Activated naive CD8-positive, alpha-beta T cell treated with anti-CD3 and anti-CD28 coated beads, Interleukin-2, amount 50 U/mL, for 24 hours (primary cell): ENCODE measurements around the gene CDH12.
"Not testable (repeated sequence)": the region's sequence is repeated elsewhere in the genome, so short reads cannot be mapped to it uniquely, and the experiment has no call there.

Source experiments
- ATAC-seq: fragments of 150-1000 bp; cut with Tn5 transposase; one replicate; pipeline ENCODE4 v1.10.0; 2021
- DNase-seq: peaks from one replicate; pipeline ENCODE4 v3.0.0; 2021
- H3K27ac Mint-ChIP-seq: one replicate; pipeline ENCODE4 v1.8.0; 2021; ENCODE audit warnings: mild to moderate bottlenecking, mixed read lengths
- H3K27me3 Mint-ChIP-seq: one replicate; pipeline ENCODE4 v1.8.0; 2021; ENCODE audit warnings: mixed read lengths
- H3K36me3 Mint-ChIP-seq: one replicate; pipeline ENCODE4 v1.8.0; 2021; ENCODE audit warnings: low read depth, mixed read lengths
- H3K4me1 Mint-ChIP-seq: one replicate; pipeline ENCODE4 v1.8.0; 2021; ENCODE audit warnings: mixed read lengths
- H3K4me3 Mint-ChIP-seq: one replicate; pipeline ENCODE4 v1.8.0; 2021; ENCODE audit warnings: mild to moderate bottlenecking, moderate library complexity, mixed read lengths
- H3K9me3 Mint-ChIP-seq: one replicate; pipeline ENCODE4 v1.8.0; 2021; ENCODE audit warnings: mixed read lengths

CDH12 gene

DNA sequence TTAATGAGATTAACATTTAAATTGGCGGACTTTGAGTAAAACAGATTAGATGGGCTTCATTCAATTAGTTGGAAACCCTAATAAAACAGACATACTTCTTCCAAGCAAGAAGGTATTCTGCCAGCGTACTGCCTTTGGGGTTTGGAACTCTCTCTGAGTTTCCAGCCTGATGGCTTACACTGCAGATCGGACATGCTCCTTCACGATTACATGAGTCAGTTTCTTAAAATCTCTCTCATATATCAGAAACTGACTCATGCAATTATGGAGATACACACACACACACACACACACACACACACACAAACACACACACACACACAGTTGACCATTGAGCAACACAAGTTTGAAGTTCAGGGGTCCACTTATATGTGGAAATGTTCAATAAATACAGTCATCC lies 789.4 kb downstream of the CDH12 start:
- Mint-ChIP-seq H3K9me3 (peaks cover 13% of the 10 kb centered on the region), H3K4me3 (no peak overlapping the region), H3K27me3 (no peaks in the 10 kb centered on the region), H3K27ac (no peak overlapping the region), H3K4me1 (no peaks in the 10 kb centered on the region), H3K36me3 (no peaks in the 10 kb centered on the region)
- DNase-seq (no peak), ATAC-seq (no peak)

DNA sequence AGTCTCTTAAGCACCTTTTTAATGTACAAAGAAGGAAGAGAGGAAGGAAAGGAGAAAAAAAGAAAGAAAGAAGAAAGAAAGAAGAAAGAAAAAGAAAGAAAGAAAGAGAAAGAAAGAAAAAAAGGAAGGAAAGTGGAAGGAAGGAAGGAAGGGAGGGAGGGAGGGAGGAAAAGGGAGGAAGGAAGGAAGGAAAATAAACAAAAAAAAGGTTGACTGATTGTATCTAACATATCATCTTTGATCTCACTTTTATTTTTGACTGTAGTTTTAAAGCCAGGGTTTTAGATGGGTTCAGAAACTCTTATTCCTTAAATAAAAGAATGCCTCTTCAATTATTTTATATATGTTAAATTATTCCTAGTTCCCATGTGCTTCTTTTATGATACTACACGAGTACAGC lies 794.5 kb downstream of the CDH12 start:
- no peak for DNase-seq
- Mint-ChIP-seq H3K27ac (no peak overlapping the region), H3K4me1 (no peaks in the 10 kb centered on the region), H3K27me3 (no peaks in the 10 kb centered on the region), H3K36me3 (no peaks in the 10 kb centered on the region), H3K9me3 (peaks cover 7% of the 10 kb centered on the region), H3K4me3 (no peak overlapping the region)
- ATAC-seq: no peak

DNA sequence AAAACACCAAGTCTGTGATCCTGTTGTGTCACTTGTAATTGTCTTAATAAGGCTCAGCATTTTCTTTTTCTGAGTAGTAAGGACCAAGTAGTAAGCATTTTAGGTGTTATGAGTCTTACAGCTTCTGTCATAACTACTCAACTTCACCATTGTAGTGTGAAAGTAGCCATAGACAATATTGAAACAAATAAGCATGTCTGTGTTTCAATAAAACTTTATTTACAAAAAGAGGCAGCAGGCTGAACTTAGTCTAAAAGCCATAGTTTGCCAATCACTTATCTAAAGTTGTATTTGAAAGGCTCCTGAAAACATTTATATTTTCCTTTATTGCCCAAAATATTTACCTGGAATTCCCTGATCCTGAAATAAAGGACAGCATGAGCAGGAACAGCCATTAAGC lies 796.1 kb downstream of the CDH12 start:
- Mint-ChIP-seq H3K4me3 (no peak overlapping the region), H3K27me3 (no peaks in the 10 kb centered on the region), H3K4me1 (no peaks in the 10 kb centered on the region), H3K9me3 (peaks cover 7% of the 10 kb centered on the region), H3K27ac (no peak overlapping the region), H3K36me3 (no peaks in the 10 kb centered on the region)
- DNase-seq (no peak), ATAC-seq (no peak)

DNA sequence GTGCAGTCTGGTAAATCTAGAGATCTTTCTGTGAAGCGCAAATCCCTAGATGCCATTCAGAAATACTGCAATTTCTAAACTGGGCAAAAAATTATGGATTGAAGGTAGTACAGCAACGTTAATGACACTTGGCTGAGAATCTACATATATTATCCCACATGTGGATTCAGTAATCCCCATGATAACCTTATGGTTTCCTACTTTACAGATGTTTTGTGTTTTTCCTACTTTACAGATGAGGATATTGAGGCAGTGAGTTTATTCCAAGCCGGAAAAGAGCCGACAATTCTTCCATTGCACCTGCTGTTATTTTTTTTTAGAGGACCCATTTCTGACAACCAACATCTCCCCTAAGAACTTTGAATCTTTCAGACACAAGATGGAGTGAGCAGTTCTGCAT lies 796.5 kb downstream of the CDH12 start:
- Mint-ChIP-seq H3K27me3 (no peaks in the 10 kb centered on the region), H3K4me1 (no peaks in the 10 kb centered on the region), H3K36me3 (no peaks in the 10 kb centered on the region), H3K27ac (no peak overlapping the region), H3K9me3 (peaks cover 3% of the 10 kb centered on the region), H3K4me3 (no peak overlapping the region)
- no peak for DNase-seq
- no peak for ATAC-seq

DNA sequence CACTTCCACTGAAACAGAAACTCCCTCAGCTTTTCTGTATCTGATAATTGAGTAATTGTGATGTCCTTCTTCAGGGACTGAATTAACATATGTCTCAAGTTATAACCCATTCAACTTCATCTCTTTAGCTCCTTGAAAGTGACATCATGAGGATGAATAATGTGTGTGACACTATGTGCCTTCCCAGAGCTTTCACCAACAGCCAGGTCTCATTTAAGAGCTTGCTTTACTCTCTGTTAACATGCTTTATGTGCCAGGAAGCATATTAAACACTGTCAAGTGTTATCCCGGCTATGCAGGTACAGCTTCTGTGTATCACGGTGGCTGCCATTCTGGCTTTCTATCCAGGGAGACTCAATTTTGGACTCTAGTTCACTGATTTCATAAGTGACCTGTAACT lies 799.9 kb downstream of the CDH12 start:
- Mint-ChIP-seq H3K27me3 (no peaks in the 10 kb centered on the region), H3K4me3 (no peak overlapping the region), H3K36me3 (no peaks in the 10 kb centered on the region), H3K9me3 (peaks cover 7% of the 10 kb centered on the region), H3K4me1 (no peaks in the 10 kb centered on the region), H3K27ac (no peak overlapping the region)
- ATAC-seq (no peak), DNase-seq (no peak)

DNA sequence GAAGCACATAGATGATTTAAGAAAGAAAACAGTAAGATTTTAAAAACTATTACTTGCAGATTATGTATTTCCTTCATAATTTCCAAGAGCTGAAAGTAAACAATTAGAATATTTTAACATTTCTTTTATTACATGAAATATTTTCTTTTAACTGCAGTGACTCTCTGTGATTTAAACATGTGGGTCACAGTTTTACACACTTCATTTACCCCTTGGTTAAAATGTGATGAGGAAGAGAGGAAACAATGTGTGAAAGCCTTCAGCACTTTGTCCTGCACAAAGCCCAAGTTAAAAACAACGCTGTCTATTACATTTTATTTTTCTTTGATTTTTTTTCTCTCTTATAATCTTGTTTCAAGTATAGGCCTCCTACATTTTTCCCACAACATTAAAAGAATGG lies 801.3 kb downstream of the CDH12 start:
- ATAC-seq (no peak), DNase-seq (no peak)
- Mint-ChIP-seq H3K27ac (no peak overlapping the region), H3K27me3 (no peaks in the 10 kb centered on the region), H3K9me3 (peaks cover 4% of the 10 kb centered on the region), H3K4me3 (no peak overlapping the region), H3K4me1 (no peaks in the 10 kb centered on the region), H3K36me3 (no peaks in the 10 kb centered on the region)

DNA sequence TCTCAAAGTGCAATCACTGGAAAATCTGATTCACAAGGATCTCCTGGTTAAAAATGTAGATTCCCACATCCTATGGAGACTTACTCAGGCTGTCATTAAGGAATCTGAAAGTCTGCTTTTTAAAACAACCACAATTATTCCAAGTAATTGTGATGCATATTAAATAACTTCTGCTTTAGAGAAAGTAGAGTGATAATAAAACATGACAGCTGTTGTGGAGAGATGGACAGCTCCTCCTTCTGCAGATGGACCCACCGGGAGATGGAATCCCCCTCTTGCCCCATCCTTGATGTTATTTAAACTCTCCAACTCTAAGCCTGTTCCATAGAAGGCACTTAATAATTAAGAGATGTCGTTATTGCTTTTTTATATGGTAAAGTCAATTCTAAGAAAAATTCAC lies 802.2 kb downstream of the CDH12 start:
- Mint-ChIP-seq H3K27ac (no peak overlapping the region), H3K9me3 (peaks cover 4% of the 10 kb centered on the region), H3K27me3 (no peaks in the 10 kb centered on the region), H3K4me3 (no peak overlapping the region), H3K4me1 (no peaks in the 10 kb centered on the region), H3K36me3 (no peaks in the 10 kb centered on the region)
- no peak for ATAC-seq
- DNase-seq: no peak

DNA sequence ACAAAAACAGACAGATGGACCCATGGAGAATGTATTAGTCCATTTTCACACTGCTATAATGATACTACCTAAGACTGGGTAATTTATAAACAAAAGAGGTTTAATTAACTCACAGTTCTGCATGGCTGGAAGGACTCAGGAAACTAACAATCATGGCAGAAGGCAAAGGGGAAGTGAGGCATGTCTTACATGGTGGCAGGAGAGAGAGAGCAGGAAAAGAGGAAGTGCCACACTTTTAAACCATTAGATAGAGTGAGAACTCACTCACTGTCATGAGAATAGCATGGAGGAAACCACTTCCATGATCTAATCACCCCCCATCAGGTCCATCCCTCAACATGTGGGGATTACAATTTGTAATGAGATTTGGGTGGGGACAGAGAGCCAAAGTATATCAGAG lies 808.9 kb downstream of the CDH12 start:
- Mint-ChIP-seq H3K27me3 (no peaks in the 10 kb centered on the region), H3K4me1 (no peaks in the 10 kb centered on the region), H3K9me3 (peaks cover 18% of the 10 kb centered on the region), H3K36me3 (no peaks in the 10 kb centered on the region), H3K4me3 (no peak overlapping the region), H3K27ac (no peak overlapping the region)
- DNase-seq (no peak), ATAC-seq (no peak)

DNA sequence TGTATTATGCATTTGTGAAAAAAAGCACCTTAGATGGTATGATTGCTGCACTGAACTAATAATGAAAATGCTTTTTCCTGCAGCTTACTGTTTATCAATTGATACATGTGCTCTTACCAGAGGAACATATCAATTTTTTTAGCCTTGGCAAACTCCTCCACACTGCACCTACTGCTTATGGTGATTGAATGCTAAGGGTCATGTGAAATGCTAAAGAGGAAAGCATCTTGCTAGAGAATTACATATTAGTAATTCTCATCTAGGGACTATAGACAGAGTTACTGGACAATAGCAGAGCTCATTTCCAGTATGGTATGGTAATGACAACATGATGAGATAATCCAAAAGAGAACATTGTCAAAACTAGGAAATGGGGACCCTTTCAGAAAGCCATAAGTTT lies 817.1 kb downstream of the CDH12 start:
- H3K27ac Mint-ChIP-seq: no peak overlapping the region
- H3K9me3 Mint-ChIP-seq: peaks cover 14% of the 10 kb centered on the region
- H3K36me3 Mint-ChIP-seq: no peaks in the 10 kb centered on the region
- no peaks in the 10 kb centered on the region for H3K27me3 Mint-ChIP-seq
- no peak for DNase-seq
- H3K4me1 Mint-ChIP-seq: no peaks in the 10 kb centered on the region
- H3K4me3 Mint-ChIP-seq: no peak overlapping the region
- ATAC-seq: no peak

DNA sequence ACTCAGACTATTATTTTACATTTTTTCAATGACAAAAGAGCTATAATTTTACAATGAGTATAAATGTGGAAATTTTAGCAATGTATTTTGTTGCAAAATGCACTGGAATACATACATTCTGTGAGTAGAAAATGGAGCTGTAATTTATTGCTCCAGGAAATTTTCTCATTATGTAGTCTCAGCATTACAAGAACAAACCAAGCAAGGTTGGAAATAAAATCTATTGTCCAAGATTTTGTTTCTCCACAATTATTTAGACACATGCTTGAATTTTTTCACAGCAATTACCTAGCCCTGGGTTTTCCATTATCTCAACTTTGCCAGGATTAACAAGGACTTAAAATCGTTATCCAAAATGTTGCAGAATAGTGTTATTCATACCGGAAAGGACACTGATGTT lies 820.1 kb downstream of the CDH12 start:
- DNase-seq: no peak
- no peaks in the 10 kb centered on the region for H3K27me3 Mint-ChIP-seq
- no peak overlapping the region for H3K4me3 Mint-ChIP-seq
- peaks cover 8% of the 10 kb centered on the region for H3K9me3 Mint-ChIP-seq
- H3K4me1 Mint-ChIP-seq: no peaks in the 10 kb centered on the region
- no peak overlapping the region for H3K27ac Mint-ChIP-seq
- no peaks in the 10 kb centered on the region for H3K36me3 Mint-ChIP-seq
- ATAC-seq: no peak

DNA sequence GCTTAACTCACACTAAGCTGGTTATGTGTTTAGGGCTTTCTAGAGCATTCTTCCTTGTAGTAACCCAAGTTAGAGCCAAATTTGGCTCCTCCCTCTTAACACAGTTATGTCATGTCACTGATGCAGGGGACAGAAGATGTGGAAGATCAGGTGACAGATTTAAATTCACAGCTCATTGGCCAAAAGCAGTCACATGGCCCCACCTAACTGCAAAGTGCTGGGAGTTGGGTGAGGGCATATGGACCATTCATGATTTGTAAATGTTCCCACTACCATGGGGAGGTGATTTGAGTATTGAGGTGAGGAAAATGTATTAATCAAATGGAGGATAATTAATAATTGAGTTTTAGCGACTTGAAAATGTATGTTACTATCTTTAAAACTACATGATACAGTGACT lies 829.4 kb downstream of the CDH12 start:
- ATAC-seq: no peak
- Mint-ChIP-seq H3K9me3 (peaks cover 16% of the 10 kb centered on the region), H3K36me3 (no peaks in the 10 kb centered on the region), H3K27ac (no peak overlapping the region), H3K27me3 (no peaks in the 10 kb centered on the region), H3K4me1 (no peaks in the 10 kb centered on the region), H3K4me3 (no peak overlapping the region)
- no peak for DNase-seq

DNA sequence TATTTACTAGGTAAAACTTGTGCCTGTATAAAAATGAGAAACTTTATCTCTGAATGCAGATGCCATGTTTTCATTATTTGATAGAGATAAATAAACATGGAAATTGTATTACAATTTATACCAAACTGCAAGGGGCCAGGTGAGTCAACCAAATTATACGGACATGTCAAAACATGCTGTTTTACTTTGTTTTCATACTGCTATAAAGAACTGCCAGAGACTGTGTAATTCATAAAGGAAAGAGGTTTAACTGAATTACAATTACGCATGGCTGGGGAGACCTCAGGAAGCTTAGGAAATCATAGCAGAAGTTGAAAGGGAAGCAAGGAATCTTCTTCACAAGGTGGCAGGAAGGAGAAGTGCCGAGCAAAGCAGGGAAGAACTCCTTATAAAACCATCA lies 840.3 kb downstream of the CDH12 start:
- H3K36me3 Mint-ChIP-seq, H3K9me3 Mint-ChIP-seq, H3K27ac Mint-ChIP-seq, H3K27me3 Mint-ChIP-seq, ATAC-seq, H3K4me3 Mint-ChIP-seq, H3K4me1 Mint-ChIP-seq, DNase-seq: not testable (repeated sequence)

DNA sequence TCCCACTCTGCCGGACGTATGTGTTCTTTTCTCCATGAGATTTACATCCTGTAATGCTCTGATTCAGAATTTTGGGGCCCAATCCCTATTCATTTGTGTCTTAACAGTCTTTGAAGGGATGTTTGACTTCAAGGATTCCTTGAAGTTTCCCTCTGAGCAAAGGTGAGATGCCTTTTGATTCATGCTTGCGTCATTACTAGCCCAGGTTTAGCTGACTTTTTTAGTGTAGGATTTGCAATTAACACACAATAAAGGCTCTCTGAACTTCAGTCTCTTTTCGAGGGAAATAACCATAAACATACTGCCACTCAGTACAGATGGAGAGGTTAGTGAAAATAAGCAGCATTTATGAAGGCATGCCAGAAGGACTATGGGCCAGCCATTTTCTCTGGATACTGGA lies 842.3 kb downstream of the CDH12 start:
- not testable (repeated sequence) for H3K27ac Mint-ChIP-seq, DNase-seq, ATAC-seq, H3K4me3 Mint-ChIP-seq, H3K36me3 Mint-ChIP-seq, H3K27me3 Mint-ChIP-seq, H3K4me1 Mint-ChIP-seq, H3K9me3 Mint-ChIP-seq

DNA sequence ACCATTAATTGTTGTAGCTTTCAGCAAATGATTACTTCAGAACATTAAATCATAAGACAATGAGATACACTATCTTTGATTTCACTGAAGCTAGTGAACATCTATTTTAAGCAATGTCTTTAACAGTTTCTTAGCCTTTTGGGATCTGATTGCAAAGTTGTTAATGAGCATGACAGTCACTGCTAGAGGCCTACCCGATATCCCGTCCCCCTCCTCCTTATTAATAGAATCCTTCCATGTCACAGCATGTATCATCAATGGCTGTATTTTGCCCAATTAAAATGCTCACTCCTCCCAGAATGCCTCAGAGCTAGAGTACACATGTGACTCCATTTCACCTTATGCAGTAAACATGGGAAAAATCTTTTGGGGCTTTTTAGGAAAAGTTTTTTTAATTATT lies 852.0 kb downstream of the CDH12 start:
- not testable (repeated sequence) for ATAC-seq, H3K36me3 Mint-ChIP-seq, H3K9me3 Mint-ChIP-seq, H3K27me3 Mint-ChIP-seq, H3K27ac Mint-ChIP-seq, H3K4me1 Mint-ChIP-seq, H3K4me3 Mint-ChIP-seq, DNase-seq

DNA sequence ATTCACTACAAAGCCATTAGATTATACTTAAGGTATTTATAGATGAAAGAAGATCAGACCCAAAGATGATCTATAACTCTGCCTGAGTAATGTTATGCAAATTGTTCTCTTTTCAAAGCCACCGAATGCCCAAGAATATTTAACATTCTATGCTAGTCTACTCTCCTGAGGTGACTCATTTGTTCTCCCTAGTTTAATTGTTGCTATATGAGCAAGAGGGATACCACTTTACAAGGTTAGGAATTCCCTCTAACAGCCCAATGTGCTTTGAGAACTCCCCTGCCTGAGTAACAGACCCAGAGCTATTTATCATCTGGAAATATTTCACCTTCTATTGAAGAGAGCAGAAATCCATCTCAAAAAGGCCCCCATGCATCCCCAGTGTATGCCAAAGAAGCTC lies 867.3 kb downstream of the CDH12 start:
- not testable (repeated sequence) for H3K27ac Mint-ChIP-seq, DNase-seq
- peak; percentile 43 for ATAC-seq

DNA sequence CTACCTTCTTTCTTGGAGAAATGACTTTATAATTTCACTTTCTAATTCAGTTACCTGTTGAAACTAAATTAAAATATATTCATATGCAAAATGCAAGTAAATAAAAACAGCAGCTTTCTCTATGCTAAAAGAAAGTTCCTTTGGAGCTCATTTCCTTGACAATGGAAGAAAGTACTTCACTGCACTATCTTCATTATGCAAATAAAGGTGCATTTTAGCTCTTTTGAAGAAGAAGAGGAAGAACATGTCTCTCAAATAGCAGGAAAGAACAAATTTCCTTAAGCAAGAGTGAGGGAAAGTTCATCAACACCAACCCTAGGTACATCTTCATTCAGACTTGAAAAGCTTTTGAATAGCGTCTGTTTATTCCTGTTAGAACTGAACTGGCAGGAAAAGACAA lies 901.6 kb downstream of the CDH12 start:
- not testable (repeated sequence) for H3K4me3 Mint-ChIP-seq, H3K4me1 Mint-ChIP-seq, ATAC-seq, DNase-seq, H3K9me3 Mint-ChIP-seq, H3K27ac Mint-ChIP-seq, H3K36me3 Mint-ChIP-seq, H3K27me3 Mint-ChIP-seq

More for the DNA sequence above, 867.3 kb downstream of the CDH12 start:
- not testable (repeated sequence) for H3K4me3 Mint-ChIP-seq, H3K27me3 Mint-ChIP-seq, H3K4me1 Mint-ChIP-seq, H3K9me3 Mint-ChIP-seq, H3K36me3 Mint-ChIP-seq
